HEK293 (cell line): Measurements from ENCODE around the gene ADRA2B.

Source experiments
- CTCF ChIA-PET: fragments of 350-600 bp; formaldehyde crosslinking; extraction: SDS; loops from one replicate; lab custom pipeline; 2021; ENCODE audit warnings: antibody characterized with exemption; lab: Yijun Ruan, JAX
- POLR2A ChIA-PET: fragments of 300-600 bp; formaldehyde crosslinking; extraction: SDS; loops from one replicate; lab custom pipeline; 2020; ENCODE audit warnings: antibody characterized with exemption, inconsistent platforms; lab: Yijun Ruan, JAX
- H3K27ac ChIP-seq: fragments of 200-500 bp; sonication (Bioruptor generic); 2 replicates; pipeline ENCODE4 v1.5.1; 2014; ENCODE audit warnings: low read depth, low read length, control low read depth, inconsistent platforms; ENCODE audit errors: extremely low read depth
- H3K36me3 ChIP-seq, 2 experiments: fragments of 200-500 bp in 1 of 2; sonication (Bioruptor generic) in 1 of 2; 1 replicate in 1 of 2; 2 replicates in 1 of 2; pipeline ENCODE4 v1.5.1; 2014 to 2017; ENCODE audit warnings: inconsistent platforms in 2 of 2, low read length in 2 of 2; ENCODE audit not compliant: control insufficient read depth in 2 of 2, insufficient read depth in 1 of 2
- H3K4me1 ChIP-seq: fragments of 200-500 bp; sonication (Bioruptor generic); 2 replicates; pipeline ENCODE4 v1.5.1; 2014; ENCODE audit warnings: mild to moderate bottlenecking, low read length, inconsistent platforms; ENCODE audit not compliant: control insufficient read depth, insufficient read depth
- H3K4me3 ChIP-seq: 2 replicates; pipeline ENCODE4 v1.5.1; 2011; ENCODE audit warnings: low read depth, mild to moderate bottlenecking, control low read depth, low read length, moderate library complexity
- H3K9me3 ChIP-seq: fragments of 200-500 bp; sonication (Bioruptor generic); 2 replicates; pipeline ENCODE4 v1.5.1; 2014; ENCODE audit warnings: low read depth, low read length, inconsistent platforms; ENCODE audit not compliant: control insufficient read depth, insufficient read depth
- EGR2 ChIP-seq: fragments of 450-650 bp; formaldehyde crosslinking; IDR thresholded peaks from 2 replicates; pipeline ENCODE4 v1.5.1; 2016; ENCODE audit warnings: low read depth, missing biosample characterization, missing genetic modification characterization
- KLF9 ChIP-seq: fragments of 450-650 bp; formaldehyde crosslinking; IDR thresholded peaks from 2 replicates; pipeline ENCODE4 v1.5.1; 2016; ENCODE audit warnings: missing biosample characterization, missing genetic modification characterization, low read depth
- MEIS1 ChIP-seq: sonication (generic); formaldehyde crosslinking; IDR thresholded peaks from 2 replicates; pipeline ENCODE4 v1.8.1; 2022; ENCODE audit warnings: missing genetic modification reagents, mild to moderate bottlenecking, borderline replicate concordance
- RBAK ChIP-seq: fragments of 450-650 bp; formaldehyde crosslinking; IDR thresholded peaks from 2 replicates; pipeline ENCODE4 v1.5.1; 2016; ENCODE audit warnings: missing biosample characterization, missing genetic modification characterization
- ZBTB17 ChIP-seq: fragments of 450-650 bp; formaldehyde crosslinking; IDR thresholded peaks from 2 replicates; pipeline ENCODE4 v1.5.1; 2016; ENCODE audit warnings: missing biosample characterization, missing genetic modification characterization
- ZFP41 ChIP-seq: fragments of 450-650 bp; formaldehyde crosslinking; IDR thresholded peaks from 2 replicates; pipeline ENCODE4 v1.5.1; 2016; ENCODE audit warnings: missing biosample characterization, missing genetic modification characterization, borderline replicate concordance
- ZNF138 ChIP-seq: fragments of 450-650 bp; formaldehyde crosslinking; IDR thresholded peaks from 2 replicates; pipeline ENCODE4 v1.5.1; 2016; ENCODE audit warnings: missing biosample characterization, missing genetic modification characterization, borderline replicate concordance
- ZNF157 ChIP-seq: fragments of 450-650 bp; formaldehyde crosslinking; IDR thresholded peaks from 2 replicates; pipeline ENCODE4 v1.5.1; 2016; ENCODE audit warnings: missing biosample characterization, missing genetic modification characterization
- ZNF23 ChIP-seq: fragments of 450-650 bp; formaldehyde crosslinking; IDR thresholded peaks from 2 replicates; pipeline ENCODE4 v1.5.1; 2016; ENCODE audit warnings: missing biosample characterization, missing genetic modification characterization, borderline replicate concordance
- ZNF623 ChIP-seq: fragments of 450-650 bp; formaldehyde crosslinking; IDR thresholded peaks from 2 replicates; pipeline ENCODE4 v1.5.1; 2016; ENCODE audit warnings: missing biosample characterization, missing genetic modification characterization
- TF ChIP-seq, protein P1 (sequence below): fragments of 450-650 bp; formaldehyde crosslinking; IDR thresholded peaks from 2 replicates; pipeline ENCODE4; 2016; ENCODE audit warnings: missing biosample characterization, missing genetic modification characterization
- TF ChIP-seq, protein P2 (sequence below): fragments of 450-650 bp; formaldehyde crosslinking; IDR thresholded peaks from 2 replicates; pipeline ENCODE4 v1.5.1; 2016; ENCODE audit warnings: missing biosample characterization, missing genetic modification characterization
- TF ChIP-seq, protein P3 (sequence below): fragments of 450-650 bp; formaldehyde crosslinking; conservative IDR thresholded peaks from 2 replicates; pipeline ENCODE4 v1.5.1; 2016; ENCODE audit warnings: low read depth, missing biosample characterization, missing genetic modification characterization
- TF ChIP-seq, protein P4 (sequence below): fragments of 450-650 bp; formaldehyde crosslinking; IDR thresholded peaks from 2 replicates; pipeline ENCODE4 v1.5.1; 2016; ENCODE audit warnings: missing biosample characterization, missing genetic modification characterization, borderline replicate concordance
- TF ChIP-seq, protein P5 (sequence below): fragments of 450-650 bp; formaldehyde crosslinking; IDR thresholded peaks from 2 replicates; pipeline ENCODE4 v1.5.1; 2016; ENCODE audit warnings: missing biosample characterization, missing genetic modification characterization

The ADRA2B gene

GRCh38 chr2:96111823-96112500 is 4.4 kb downstream of the ADRA2B start (continued):
- TF ChIP-seq, protein P1, sequence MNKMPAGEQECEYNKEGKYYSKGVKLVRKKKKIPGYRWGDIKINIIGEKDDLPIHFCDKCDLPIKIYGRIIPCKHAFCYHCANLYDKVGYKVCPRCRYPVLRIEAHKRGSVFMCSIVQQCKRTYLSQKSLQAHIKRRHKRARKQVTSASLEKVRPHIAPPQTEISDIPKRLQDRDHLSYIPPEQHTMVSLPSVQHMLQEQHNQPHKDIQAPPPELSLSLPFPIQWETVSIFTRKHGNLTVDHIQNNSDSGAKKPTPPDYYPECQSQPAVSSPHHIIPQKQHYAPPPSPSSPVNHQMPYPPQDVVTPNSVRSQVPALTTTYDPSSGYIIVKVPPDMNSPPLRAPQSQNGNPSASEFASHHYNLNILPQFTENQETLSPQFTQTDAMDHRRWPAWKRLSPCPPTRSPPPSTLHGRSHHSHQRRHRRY: no peak

DNA sequence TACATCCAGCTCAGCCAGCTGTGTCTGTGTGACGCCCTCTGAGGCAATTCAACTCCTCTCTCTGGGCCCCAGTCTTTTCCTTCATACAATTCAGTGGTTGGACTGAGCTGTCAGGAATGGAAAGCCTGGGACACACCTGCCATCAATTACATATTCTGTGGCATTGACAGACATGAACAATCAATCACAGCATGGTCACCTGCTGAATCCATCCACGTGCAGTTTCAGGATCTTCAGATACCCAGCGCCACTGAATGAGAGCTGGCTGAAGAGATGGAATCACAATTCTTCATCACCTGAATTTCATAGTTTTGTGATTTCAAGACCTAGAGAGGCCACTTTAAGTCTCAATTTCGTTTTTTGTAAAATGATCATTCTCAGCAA is 5.1 kb downstream of the ADRA2B start:
- TF ChIP-seq ZNF23: peak; percentile 77; the same call in 1 of the 2 replicates
- TF ChIP-seq KLF9 (tag by site-specific recombination): no peak
- no peak for TF ChIP-seq ZNF138
- TF ChIP-seq, protein P2, sequence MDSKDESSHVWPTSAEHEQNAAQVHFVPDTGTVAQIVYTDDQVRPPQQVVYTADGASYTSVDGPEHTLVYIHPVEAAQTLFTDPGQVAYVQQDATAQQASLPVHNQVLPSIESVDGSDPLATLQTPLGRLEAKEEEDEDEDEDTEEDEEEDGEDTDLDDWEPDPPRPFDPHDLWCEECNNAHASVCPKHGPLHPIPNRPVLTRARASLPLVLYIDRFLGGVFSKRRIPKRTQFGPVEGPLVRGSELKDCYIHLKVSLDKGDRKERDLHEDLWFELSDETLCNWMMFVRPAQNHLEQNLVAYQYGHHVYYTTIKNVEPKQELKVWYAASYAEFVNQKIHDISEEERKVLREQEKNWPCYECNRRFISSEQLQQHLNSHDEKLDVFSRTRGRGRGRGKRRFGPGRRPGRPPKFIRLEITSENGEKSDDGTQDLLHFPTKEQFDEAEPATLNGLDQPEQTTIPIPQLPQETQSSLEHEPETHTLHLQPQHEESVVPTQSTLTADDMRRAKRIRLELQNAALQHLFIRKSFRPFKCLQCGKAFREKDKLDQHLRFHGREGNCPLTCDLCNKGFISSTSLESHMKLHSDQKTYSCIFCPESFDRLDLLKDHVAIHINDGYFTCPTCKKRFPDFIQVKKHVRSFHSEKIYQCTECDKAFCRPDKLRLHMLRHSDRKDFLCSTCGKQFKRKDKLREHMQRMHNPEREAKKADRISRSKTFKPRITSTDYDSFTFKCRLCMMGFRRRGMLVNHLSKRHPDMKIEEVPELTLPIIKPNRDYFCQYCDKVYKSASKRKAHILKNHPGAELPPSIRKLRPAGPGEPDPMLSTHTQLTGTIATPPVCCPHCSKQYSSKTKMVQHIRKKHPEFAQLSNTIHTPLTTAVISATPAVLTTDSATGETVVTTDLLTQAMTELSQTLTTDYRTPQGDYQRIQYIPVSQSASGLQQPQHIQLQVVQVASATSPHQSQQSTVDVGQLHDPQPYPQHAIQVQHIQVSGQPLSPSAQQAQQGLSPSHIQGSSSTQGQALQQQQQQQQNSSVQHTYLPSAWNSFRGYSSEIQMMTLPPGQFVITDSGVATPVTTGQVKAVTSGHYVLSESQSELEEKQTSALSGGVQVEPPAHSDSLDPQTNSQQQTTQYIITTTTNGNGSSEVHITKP: no peak
- TF ChIP-seq RBAK (tag by site-specific recombination): no peak
- peak; percentile 60 for TF ChIP-seq ZBTB17
- TF ChIP-seq, protein P3, sequence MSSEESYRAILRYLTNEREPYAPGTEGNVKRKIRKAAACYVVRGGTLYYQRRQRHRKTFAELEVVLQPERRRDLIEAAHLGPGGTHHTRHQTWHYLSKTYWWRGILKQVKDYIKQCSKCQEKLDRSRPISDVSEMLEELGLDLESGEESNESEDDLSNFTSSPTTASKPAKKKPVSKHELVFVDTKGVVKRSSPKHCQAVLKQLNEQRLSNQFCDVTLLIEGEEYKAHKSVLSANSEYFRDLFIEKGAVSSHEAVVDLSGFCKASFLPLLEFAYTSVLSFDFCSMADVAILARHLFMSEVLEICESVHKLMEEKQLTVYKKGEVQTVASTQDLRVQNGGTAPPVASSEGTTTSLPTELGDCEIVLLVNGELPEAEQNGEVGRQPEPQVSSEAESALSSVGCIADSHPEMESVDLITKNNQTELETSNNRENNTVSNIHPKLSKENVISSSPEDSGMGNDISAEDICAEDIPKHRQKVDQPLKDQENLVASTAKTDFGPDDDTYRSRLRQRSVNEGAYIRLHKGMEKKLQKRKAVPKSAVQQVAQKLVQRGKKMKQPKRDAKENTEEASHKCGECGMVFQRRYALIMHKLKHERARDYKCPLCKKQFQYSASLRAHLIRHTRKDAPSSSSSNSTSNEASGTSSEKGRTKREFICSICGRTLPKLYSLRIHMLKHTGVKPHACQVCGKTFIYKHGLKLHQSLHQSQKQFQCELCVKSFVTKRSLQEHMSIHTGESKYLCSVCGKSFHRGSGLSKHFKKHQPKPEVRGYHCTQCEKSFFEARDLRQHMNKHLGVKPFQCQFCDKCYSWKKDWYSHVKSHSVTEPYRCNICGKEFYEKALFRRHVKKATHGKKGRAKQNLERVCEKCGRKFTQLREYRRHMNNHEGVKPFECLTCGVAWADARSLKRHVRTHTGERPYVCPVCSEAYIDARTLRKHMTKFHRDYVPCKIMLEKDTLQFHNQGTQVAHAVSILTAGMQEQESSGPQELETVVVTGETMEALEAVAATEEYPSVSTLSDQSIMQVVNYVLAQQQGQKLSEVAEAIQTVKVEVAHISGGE: no peak
- TF ChIP-seq ZNF623: no peak
- TF ChIP-seq MEIS1: no peak
- TF ChIP-seq, protein P4, sequence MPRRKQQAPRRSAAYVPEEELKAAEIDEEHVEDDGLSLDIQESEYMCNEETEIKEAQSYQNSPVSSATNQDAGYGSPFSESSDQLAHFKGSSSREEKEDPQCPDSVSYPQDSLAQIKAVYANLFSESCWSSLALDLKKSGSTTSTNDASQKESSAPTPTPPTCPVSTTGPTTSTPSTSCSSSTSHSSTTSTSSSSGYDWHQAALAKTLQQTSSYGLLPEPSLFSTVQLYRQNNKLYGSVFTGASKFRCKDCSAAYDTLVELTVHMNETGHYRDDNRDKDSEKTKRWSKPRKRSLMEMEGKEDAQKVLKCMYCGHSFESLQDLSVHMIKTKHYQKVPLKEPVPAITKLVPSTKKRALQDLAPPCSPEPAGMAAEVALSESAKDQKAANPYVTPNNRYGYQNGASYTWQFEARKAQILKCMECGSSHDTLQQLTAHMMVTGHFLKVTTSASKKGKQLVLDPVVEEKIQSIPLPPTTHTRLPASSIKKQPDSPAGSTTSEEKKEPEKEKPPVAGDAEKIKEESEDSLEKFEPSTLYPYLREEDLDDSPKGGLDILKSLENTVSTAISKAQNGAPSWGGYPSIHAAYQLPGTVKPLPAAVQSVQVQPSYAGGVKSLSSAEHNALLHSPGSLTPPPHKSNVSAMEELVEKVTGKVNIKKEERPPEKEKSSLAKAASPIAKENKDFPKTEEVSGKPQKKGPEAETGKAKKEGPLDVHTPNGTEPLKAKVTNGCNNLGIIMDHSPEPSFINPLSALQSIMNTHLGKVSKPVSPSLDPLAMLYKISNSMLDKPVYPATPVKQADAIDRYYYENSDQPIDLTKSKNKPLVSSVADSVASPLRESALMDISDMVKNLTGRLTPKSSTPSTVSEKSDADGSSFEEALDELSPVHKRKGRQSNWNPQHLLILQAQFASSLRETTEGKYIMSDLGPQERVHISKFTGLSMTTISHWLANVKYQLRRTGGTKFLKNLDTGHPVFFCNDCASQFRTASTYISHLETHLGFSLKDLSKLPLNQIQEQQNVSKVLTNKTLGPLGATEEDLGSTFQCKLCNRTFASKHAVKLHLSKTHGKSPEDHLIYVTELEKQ (tag by site-specific recombination): no peak
- TF ChIP-seq, protein P5, sequence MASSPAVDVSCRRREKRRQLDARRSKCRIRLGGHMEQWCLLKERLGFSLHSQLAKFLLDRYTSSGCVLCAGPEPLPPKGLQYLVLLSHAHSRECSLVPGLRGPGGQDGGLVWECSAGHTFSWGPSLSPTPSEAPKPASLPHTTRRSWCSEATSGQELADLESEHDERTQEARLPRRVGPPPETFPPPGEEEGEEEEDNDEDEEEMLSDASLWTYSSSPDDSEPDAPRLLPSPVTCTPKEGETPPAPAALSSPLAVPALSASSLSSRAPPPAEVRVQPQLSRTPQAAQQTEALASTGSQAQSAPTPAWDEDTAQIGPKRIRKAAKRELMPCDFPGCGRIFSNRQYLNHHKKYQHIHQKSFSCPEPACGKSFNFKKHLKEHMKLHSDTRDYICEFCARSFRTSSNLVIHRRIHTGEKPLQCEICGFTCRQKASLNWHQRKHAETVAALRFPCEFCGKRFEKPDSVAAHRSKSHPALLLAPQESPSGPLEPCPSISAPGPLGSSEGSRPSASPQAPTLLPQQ (tag by site-specific recombination): no peak
- no peak for TF ChIP-seq ZNF157 (tag by site-specific recombination)
- no peak for TF ChIP-seq EGR2 (tag by site-specific recombination)
- no peak for TF ChIP-seq ZFP41 (tag by site-specific recombination)
- TF ChIP-seq, all 188 proteins: peak for 2
- Histone ChIP-seq H3K27ac (no peak overlapping the region), H3K4me3 (no peak overlapping the region), H3K36me3 (no peaks in the 10 kb centered on the region), H3K9me3 (no peaks in the 10 kb centered on the region), H3K4me1 (no peaks in the 10 kb centered on the region)
- CTCF ChIA-PET: interaction anchor here (0.6 to 1.3 kb wide), 5 partner anchors 16 to 816 kb away, joined by 3 to 6 read pairs (median 5); no protein-coding TSS in a partner anchor
- POLR2A ChIA-PET: no interaction called here
